IMR-90 (cell line): Measurements from ENCODE around the gene SRI. TPM values are rescaled to one million over a fixed set of nuclear protein-coding genes. Genes with fewer than 3 reads are reported as not detected.

Source experiments
- ATAC-seq: fragments of 200-7000 bp; cut with Tn5 transposase; 2 replicates; pipeline ENCODE4 v1.9.1; 2020; ENCODE audit warnings: low read depth, mild to moderate bottlenecking, moderate library complexity
- BruUV-seq: library from RNA; stranded (reverse); fragments of 400-500 nt; replicated peaks from 2 replicates; lab custom pipeline; 2021; lab: Mats Ljungman, UMichigan
- CTCF ChIA-PET: fragments of 300-600 bp; formaldehyde crosslinking; extraction: SDS; loops from one replicate; lab custom pipeline; 2021; ENCODE audit warnings: antibody characterized with exemption; lab: Yijun Ruan, JAX
- POLR2A ChIA-PET: fragments of 300-600 bp; sonication (Branson Sonifier 250); formaldehyde crosslinking; loops from one replicate; lab custom pipeline; 2022; ENCODE audit warnings: antibody characterized with exemption; ENCODE audit not compliant: unreplicated experiment; lab: Charles Lee
- DNase-seq: peaks from one replicate; pipeline ENCODE4 v3.0.0; 2013
- H2AFZ ChIP-seq: replicated peaks from 2 replicates; pipeline ENCODE3; 2013; ENCODE audit warnings: low read length, mild to moderate bottlenecking; ENCODE audit not compliant: poor library complexity
- H2AK5ac ChIP-seq: 2 replicates; pipeline ENCODE4 v1.6.1; 2013; ENCODE audit warnings: low read depth, low read length, inconsistent platforms
- H2AK9ac ChIP-seq: replicated peaks from 2 replicates; pipeline ENCODE3; 2013; ENCODE audit warnings: mild to moderate bottlenecking, low read depth, low read length, moderate library complexity; ENCODE audit not compliant: poor library complexity
- H2BK120ac ChIP-seq: 2 replicates; pipeline ENCODE4 v1.6.1; 2013; ENCODE audit warnings: low read depth, low read length, inconsistent platforms
- H2BK15ac ChIP-seq: 3 replicates; pipeline ENCODE4 v1.6.1; 2013; ENCODE audit warnings: low read depth, low read length, inconsistent platforms
- H2BK20ac ChIP-seq: 2 replicates; pipeline ENCODE4 v1.6.1; 2013; ENCODE audit warnings: low read depth, mild to moderate bottlenecking, inconsistent platforms, low read length, moderate library complexity
- H2BK5ac ChIP-seq: 2 replicates; pipeline ENCODE4 v1.6.1; 2013; ENCODE audit warnings: mild to moderate bottlenecking, low read depth, low read length, inconsistent platforms; ENCODE audit not compliant: poor library complexity, severe bottlenecking
- H3K14ac ChIP-seq: replicated peaks from 2 replicates; pipeline ENCODE4 v1.6.1; 2013; ENCODE audit warnings: low read depth, low read length, inconsistent platforms
- H3K18ac ChIP-seq: 2 replicates; pipeline ENCODE4 v1.6.1; 2013; ENCODE audit warnings: low read depth, low read length, control low read depth
- H3K23ac ChIP-seq: 2 replicates; pipeline ENCODE4 v1.6.1; 2013; ENCODE audit warnings: low read depth, low read length, inconsistent platforms
- H3K27ac ChIP-seq: 2 replicates; pipeline ENCODE4 v1.5.1; 2013; ENCODE audit warnings: mild to moderate bottlenecking, control low read depth, low read length; ENCODE audit not compliant: insufficient read depth
- H3K27me3 ChIP-seq: 2 replicates; pipeline ENCODE4 v1.6.1; 2013; ENCODE audit warnings: low read length; ENCODE audit not compliant: control insufficient read depth, insufficient read depth
- H3K36me3 ChIP-seq: 2 replicates; pipeline ENCODE4 v1.6.1; 2013; ENCODE audit warnings: low read length, mixed read lengths; ENCODE audit not compliant: control insufficient read depth, insufficient read depth
- H3K4ac ChIP-seq: 2 replicates; pipeline ENCODE4 v1.6.1; 2013; ENCODE audit warnings: low read depth, low read length, inconsistent platforms
- H3K4me1 ChIP-seq: 2 replicates; pipeline ENCODE4 v1.6.1; 2013; ENCODE audit warnings: low read length, mixed read lengths; ENCODE audit not compliant: control insufficient read depth, insufficient read depth
- H3K4me2 ChIP-seq: 2 replicates; pipeline ENCODE4 v1.6.1; 2013; ENCODE audit warnings: low read depth, mild to moderate bottlenecking, control low read depth, low read length, moderate library complexity
- H3K4me3 ChIP-seq: 2 replicates; pipeline ENCODE4 v1.5.1; 2013; ENCODE audit warnings: low read depth, mild to moderate bottlenecking, control low read depth, low read length, moderate library complexity; ENCODE audit not compliant: insufficient read depth
- H3K56ac ChIP-seq: 2 replicates; pipeline ENCODE4 v1.6.1; 2013; ENCODE audit warnings: low read length, inconsistent platforms; ENCODE audit not compliant: insufficient read depth; ENCODE audit errors: extremely low read depth
- H3K79me1 ChIP-seq, 2 experiments: 2 replicates each; pipeline ENCODE4 v1.6.1; 2013; ENCODE audit warnings: low read length in 2 of 2, inconsistent platforms in 1 of 2, low read depth in 1 of 2
- H3K9ac ChIP-seq: 2 replicates; pipeline ENCODE4 v1.6.1; 2013; ENCODE audit warnings: low read depth, low read length, control low read depth
- H3K9me1 ChIP-seq: 2 replicates; pipeline ENCODE4 v1.6.1; 2013; ENCODE audit warnings: low read length, inconsistent platforms; ENCODE audit not compliant: insufficient read depth
- H3K9me3 ChIP-seq: 2 replicates; pipeline ENCODE4 v1.6.1; 2013; ENCODE audit warnings: low read length; ENCODE audit not compliant: control insufficient read depth, insufficient read depth
- H4K20me1 ChIP-seq: 2 replicates; pipeline ENCODE4 v1.6.1; 2013; ENCODE audit warnings: low read length, inconsistent platforms; ENCODE audit not compliant: insufficient read depth
- H4K5ac ChIP-seq: 2 replicates; pipeline ENCODE4 v1.6.1; 2013; ENCODE audit warnings: mild to moderate bottlenecking, low read depth, low read length, control low read depth
- H4K8ac ChIP-seq, 2 experiments: 2 replicates each; pipeline ENCODE4 v1.6.1; 2013; ENCODE audit warnings: low read depth in 2 of 2, low read length in 2 of 2, control low read depth in 1 of 2, inconsistent platforms in 1 of 2
- H4K91ac ChIP-seq: 2 replicates; pipeline ENCODE4 v1.6.1; 2013; ENCODE audit warnings: low read depth, low read length, inconsistent platforms; ENCODE audit not compliant: insufficient read depth
- CEBPB ChIP-seq: IDR thresholded peaks from 2 replicates; pipeline ENCODE4 v1.6.1; 2012; ENCODE audit warnings: low read depth, low read length, improper control_type of control experiment
- CHD1 ChIP-seq: IDR thresholded peaks from 2 replicates; pipeline ENCODE4 v1.6.1; 2012; ENCODE audit warnings: low read depth, low read length, improper control_type of control experiment
- MAZ ChIP-seq: IDR thresholded peaks from 2 replicates; pipeline ENCODE4 v1.6.1; 2012; ENCODE audit warnings: low read depth, mild to moderate bottlenecking, low read length, improper control_type of control experiment, moderate library complexity, borderline replicate concordance
- POLR2A ChIP-seq: IDR thresholded peaks from 2 replicates; pipeline ENCODE4 v1.6.1; 2012; ENCODE audit warnings: mild to moderate bottlenecking, low read depth, low read length
- RAD21 ChIP-seq: IDR thresholded peaks from 2 replicates; pipeline ENCODE4 v1.6.1; 2012; ENCODE audit warnings: low read length, improper control_type of control experiment
- RFX5 ChIP-seq: IDR thresholded peaks from 2 replicates; pipeline ENCODE4 v1.8.0; 2012; ENCODE audit warnings: low read depth, mild to moderate bottlenecking, low read length, moderate library complexity
- SMC3 ChIP-seq: fragments of 150-350 bp; IDR thresholded peaks from 2 replicates; pipeline ENCODE4 v1.6.1; 2016; ENCODE audit warnings: low read depth, mild to moderate bottlenecking, antibody characterized with exemption, low read length, moderate library complexity
- USF2 ChIP-seq: fragments of 150-350 bp; IDR thresholded peaks from 2 replicates; pipeline ENCODE4 v1.6.1; 2017; ENCODE audit warnings: mild to moderate bottlenecking, antibody characterized with exemption, low read length, low read depth
- WGBS, 2 experiments: methylation state at CpG; one replicate each; pipeline versions ENCODE4 v1.1.5 to v1.1.7; 2013; ENCODE audit warnings: missing lambda C conversion rate in 2 of 2; ENCODE audit not compliant: insufficient read length in 1 of 2; ENCODE audit errors: extremely low coverage in 2 of 2; 5-methylcytosine and 5-hydroxymethylcytosine counted together
- dilution Hi-C: fragments of 300-500 bp; cut with HindIII; formaldehyde crosslinking; loops from one replicate; pipeline ENCODE4 v1.14.3; 2018; ENCODE audit warnings: low sequenced_read_pairs; ENCODE audit not compliant: unreplicated experiment
- in situ Hi-C: fragments of 300-500 bp; cut with MboI; formaldehyde crosslinking; loops from 3 replicates; pipeline ENCODE4 v1.14.3; 2019; ENCODE audit warnings: low sequenced_read_pairs, inconsistent platforms, mixed read lengths
- intact Hi-C: fragments of 100-400 bp; cut with micrococcal nuclease; formaldehyde crosslinking; loops from 2 replicates; pipeline ENCODE4 v1.10.0; 2022
- polyA plus RNA-seq, 3 experiments: library from polyadenylated mRNA; depleted of rRNA; stranded (reverse); fragments of >200 nt; gene quantifications; 2 replicates each; pipeline ENCODE4 v1.2.3, GENCODE V29; 2012; ENCODE audit warnings: low replicate concordance in 1 of 3
- total RNA-seq: library from RNA; depleted of rRNA; stranded (reverse); fragments of >200 nt; gene quantifications from 2 replicates; pipeline ENCODE4 v1.2.3, GENCODE V29; 2012

Gene SRI
- total and polyA plus RNA-seq, 2 of the 4 experiments (the other 2 are of a cell fraction) = 83.3 to 115 TPM

- Histone ChIP-seq H2AK5ac (no peak overlapping the region), H3K56ac (no peak overlapping the region), H2BK15ac (no peak overlapping the region), H4K91ac (no peak overlapping the region), H2BK20ac (no peak overlapping the region), H4K8ac (no peak overlapping the region), H3K14ac (no peak overlapping the region), H4K20me1 (no peaks in the 10 kb centered on the region), H4K5ac (no peak overlapping the region), H2AK9ac (no peak overlapping the region), H3K4me3 (no peak overlapping the region), H3K27me3 (no peaks in the 10 kb centered on the region; the same call in 1 of the 2 replicates), H3K9me3 (no peaks in the 10 kb centered on the region), H3K79me1 (no peaks in the 10 kb centered on the region), H3K4ac (no peak overlapping the region), H3K23ac (no peak overlapping the region), H3K4me1 (no peaks in the 10 kb centered on the region), H2AFZ (no peak overlapping the region), H2BK120ac (no peak overlapping the region), H3K36me3 (no peaks in the 10 kb centered on the region), H3K9me1 (no peaks in the 10 kb centered on the region), H3K18ac (no peak overlapping the region), H2BK5ac (no peak overlapping the region), H3K9ac (no peak overlapping the region), H3K27ac (no peak overlapping the region), H3K4me2 (no peak overlapping the region)
- ATAC-seq = no peak
- TF ChIP-seq POLR2A = no peak
- no peak for TF ChIP-seq SMC3
- TF ChIP-seq RFX5 = no peak
- TF ChIP-seq USF2 = no peak
- TF ChIP-seq MAZ = no peak
- TF ChIP-seq CEBPB = no peak
- TF ChIP-seq CHD1 = no peak
- TF ChIP-seq RAD21 = no peak
- DNase-seq = no peak
- WGBS, 2 experiments = no CpG with 5 or more reads among the region's 3 CpGs
- BruUV-seq = no TSS peak
- dilution Hi-C loops (no loop called here), in situ Hi-C loops (no loop called here), intact Hi-C loops (no loop called here)
- CTCF ChIA-PET = interaction anchor here (0.7 kb wide), 1 partner anchor 711 kb away, joined by 4 read pairs; no protein-coding TSS in a partner anchor
- POLR2A ChIA-PET = no interaction called here
Measured at GRCh38 chr7:88191911-88192310, 27.9 kb downstream of the SRI start.
